ENCODE results near the gene CRACR2A. TPM values are rescaled to one million over a fixed set of nuclear protein-coding genes. Genes with fewer than 3 reads are reported as not detected.

Gene CRACR2A
- total RNA-seq, 1 experiment from 2014 or later, result 0.92 TPM

DNA sequence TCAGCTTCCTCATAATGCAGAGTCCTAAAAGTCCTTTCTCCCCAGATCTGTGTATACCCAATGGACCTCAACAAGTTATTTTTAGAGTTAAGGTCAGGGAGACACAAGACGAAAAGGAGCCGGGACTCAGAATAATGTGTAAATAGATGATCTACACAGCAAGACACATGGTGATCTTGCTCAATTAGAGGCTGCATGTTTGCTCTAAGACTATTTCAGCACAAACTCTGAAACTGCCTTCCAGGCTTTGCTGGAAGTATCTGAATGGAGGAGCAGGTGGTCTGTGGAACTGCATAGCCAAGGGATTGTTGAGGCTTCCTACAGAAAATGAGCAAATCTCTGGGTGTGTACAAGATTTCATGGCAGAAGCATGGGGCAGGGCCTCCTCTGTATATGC is 80.8 kb downstream of the CRACR2A start:
- no peaks in the 10 kb centered on the region for H3K9me3 ChIP-seq (ENCODE audit: control insufficient read depth, insufficient read depth, low read depth, low read length)
- TF ChIP-seq, protein P1, sequence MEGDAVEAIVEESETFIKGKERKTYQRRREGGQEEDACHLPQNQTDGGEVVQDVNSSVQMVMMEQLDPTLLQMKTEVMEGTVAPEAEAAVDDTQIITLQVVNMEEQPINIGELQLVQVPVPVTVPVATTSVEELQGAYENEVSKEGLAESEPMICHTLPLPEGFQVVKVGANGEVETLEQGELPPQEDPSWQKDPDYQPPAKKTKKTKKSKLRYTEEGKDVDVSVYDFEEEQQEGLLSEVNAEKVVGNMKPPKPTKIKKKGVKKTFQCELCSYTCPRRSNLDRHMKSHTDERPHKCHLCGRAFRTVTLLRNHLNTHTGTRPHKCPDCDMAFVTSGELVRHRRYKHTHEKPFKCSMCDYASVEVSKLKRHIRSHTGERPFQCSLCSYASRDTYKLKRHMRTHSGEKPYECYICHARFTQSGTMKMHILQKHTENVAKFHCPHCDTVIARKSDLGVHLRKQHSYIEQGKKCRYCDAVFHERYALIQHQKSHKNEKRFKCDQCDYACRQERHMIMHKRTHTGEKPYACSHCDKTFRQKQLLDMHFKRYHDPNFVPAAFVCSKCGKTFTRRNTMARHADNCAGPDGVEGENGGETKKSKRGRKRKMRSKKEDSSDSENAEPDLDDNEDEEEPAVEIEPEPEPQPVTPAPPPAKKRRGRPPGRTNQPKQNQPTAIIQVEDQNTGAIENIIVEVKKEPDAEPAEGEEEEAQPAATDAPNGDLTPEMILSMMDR (IDR thresholded peaks at IDR 0.05), result no peak
- TF ChIP-seq TCF7L2 (IDR thresholded peaks at IDR 0.05; ENCODE audit: low read depth, low read length) (no peak), SIN3A (IDR thresholded peaks at IDR 0.05; ENCODE audit: borderline replicate concordance, insufficient read depth, low read depth, low read length) (no peak), POLR2AphosphoS5 (IDR thresholded peaks at IDR 0.05; ENCODE audit: low read depth, low read length) (no peak)
- TF ChIP-seq, protein P2, sequence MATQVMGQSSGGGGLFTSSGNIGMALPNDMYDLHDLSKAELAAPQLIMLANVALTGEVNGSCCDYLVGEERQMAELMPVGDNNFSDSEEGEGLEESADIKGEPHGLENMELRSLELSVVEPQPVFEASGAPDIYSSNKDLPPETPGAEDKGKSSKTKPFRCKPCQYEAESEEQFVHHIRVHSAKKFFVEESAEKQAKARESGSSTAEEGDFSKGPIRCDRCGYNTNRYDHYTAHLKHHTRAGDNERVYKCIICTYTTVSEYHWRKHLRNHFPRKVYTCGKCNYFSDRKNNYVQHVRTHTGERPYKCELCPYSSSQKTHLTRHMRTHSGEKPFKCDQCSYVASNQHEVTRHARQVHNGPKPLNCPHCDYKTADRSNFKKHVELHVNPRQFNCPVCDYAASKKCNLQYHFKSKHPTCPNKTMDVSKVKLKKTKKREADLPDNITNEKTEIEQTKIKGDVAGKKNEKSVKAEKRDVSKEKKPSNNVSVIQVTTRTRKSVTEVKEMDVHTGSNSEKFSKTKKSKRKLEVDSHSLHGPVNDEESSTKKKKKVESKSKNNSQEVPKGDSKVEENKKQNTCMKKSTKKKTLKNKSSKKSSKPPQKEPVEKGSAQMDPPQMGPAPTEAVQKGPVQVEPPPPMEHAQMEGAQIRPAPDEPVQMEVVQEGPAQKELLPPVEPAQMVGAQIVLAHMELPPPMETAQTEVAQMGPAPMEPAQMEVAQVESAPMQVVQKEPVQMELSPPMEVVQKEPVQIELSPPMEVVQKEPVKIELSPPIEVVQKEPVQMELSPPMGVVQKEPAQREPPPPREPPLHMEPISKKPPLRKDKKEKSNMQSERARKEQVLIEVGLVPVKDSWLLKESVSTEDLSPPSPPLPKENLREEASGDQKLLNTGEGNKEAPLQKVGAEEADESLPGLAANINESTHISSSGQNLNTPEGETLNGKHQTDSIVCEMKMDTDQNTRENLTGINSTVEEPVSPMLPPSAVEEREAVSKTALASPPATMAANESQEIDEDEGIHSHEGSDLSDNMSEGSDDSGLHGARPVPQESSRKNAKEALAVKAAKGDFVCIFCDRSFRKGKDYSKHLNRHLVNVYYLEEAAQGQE (IDR thresholded peaks at IDR 0.05; ENCODE audit: insufficient read depth in 1 of 2, low read depth in 2 of 2, low read length in 1 of 2), result no peak
- ATAC-seq (no peak), DNase-seq (ENCODE audit: low read depth, low spot score) (no peak)
- intact Hi-C loops (cut with micrococcal nuclease; ENCODE audit: unreplicated experiment) (no loop called here), in situ Hi-C loops (cut with HindIII; ENCODE audit: low pct_unique_long_range_greater_than_20kb, low sequenced_read_pairs) (no loop called here)
- ChIA-PET POLR2A (no interaction called here), CTCF (no interaction called here)
- H3K27ac ChIP-seq (ENCODE audit: low read length), result no peak overlapping the region
- H3K4me1 ChIP-seq (ENCODE audit: control insufficient read depth, insufficient read depth, low read length), result no peaks in the 10 kb centered on the region
- no peak overlapping the region for H3K4me3 ChIP-seq (ENCODE audit: low read depth in 2 of 2, low read length in 2 of 2)
- no peaks in the 10 kb centered on the region for H3K36me3 ChIP-seq (ENCODE audit: control insufficient read depth, insufficient read depth, low read length)
- no TSS peak for BruUV-seq (replicated peaks)
- H3K27me3 ChIP-seq (ENCODE audit: control insufficient read depth, insufficient read depth, low read length), result no peaks in the 10 kb centered on the region

DNA sequence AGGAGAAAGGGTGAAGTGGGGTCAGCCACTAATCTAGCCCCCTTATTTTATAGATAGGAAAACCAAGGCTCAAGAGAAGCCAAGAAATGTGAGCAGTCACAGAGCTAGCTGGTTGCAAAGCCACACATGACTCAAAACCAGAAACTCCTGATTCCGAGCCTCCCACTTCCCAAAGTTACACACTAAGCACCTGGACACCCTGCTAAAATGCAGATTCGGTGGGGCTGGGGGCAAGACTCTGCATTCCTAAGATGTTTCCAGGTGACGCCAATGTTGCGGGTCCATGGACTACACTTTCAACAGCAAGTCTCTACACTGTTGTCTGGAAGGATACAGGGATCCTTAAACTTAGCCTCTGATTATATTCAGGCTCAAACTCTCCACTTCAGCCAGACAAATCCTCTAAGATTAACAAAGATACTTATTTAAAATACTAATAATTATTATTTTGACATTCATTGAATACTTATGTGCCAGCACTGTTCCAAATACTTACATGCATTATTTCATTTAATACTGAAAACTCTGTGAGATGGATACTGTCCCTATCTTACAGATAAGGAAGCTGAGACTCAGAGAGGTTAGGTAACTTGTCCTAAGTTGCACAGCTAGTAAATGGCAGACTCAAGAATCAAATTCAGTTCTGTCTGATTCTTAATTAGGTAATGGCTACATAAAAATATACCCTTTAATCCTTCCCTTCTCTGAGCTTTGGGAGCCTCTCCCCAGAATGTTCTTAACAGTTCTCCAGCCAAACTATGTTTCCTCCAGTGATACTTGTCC is 81.4 kb downstream of the CRACR2A start:
- Histone ChIP-seq H3K9me3 (ENCODE audit: control insufficient read depth, insufficient read depth, low read depth, low read length) (no peaks in the 10 kb centered on the region), H3K27ac (ENCODE audit: low read length) (no peak overlapping the region), H3K27me3 (ENCODE audit: control insufficient read depth, insufficient read depth, low read length) (no peaks in the 10 kb centered on the region), H3K4me1 (ENCODE audit: control insufficient read depth, insufficient read depth, low read length) (no peaks in the 10 kb centered on the region), H3K4me3 (ENCODE audit: low read depth in 2 of 2, low read length in 2 of 2) (no peak overlapping the region), H3K36me3 (ENCODE audit: control insufficient read depth, insufficient read depth, low read length) (no peaks in the 10 kb centered on the region)
- intact Hi-C loops (cut with micrococcal nuclease; ENCODE audit: unreplicated experiment) (no loop called here), in situ Hi-C loops (cut with HindIII; ENCODE audit: low pct_unique_long_range_greater_than_20kb, low sequenced_read_pairs) (no loop called here)
- no peak for DNase-seq (ENCODE audit: low read depth, low spot score)
- TF ChIP-seq TCF7L2 (IDR thresholded peaks at IDR 0.05; ENCODE audit: low read depth, low read length) (no peak), POLR2AphosphoS5 (IDR thresholded peaks at IDR 0.05; ENCODE audit: low read depth, low read length) (no peak), SIN3A (IDR thresholded peaks at IDR 0.05; ENCODE audit: borderline replicate concordance, insufficient read depth, low read depth, low read length) (no peak)
- ATAC-seq, result no peak
- no TSS peak for BruUV-seq (replicated peaks)
- ChIA-PET POLR2A (no interaction called here), CTCF (no interaction called here)

- DNase-seq (ENCODE audit: low read depth, low spot score) (no peak), ATAC-seq (no peak)
- intact Hi-C loops (cut with micrococcal nuclease; ENCODE audit: unreplicated experiment) (no loop called here), in situ Hi-C loops (cut with HindIII; ENCODE audit: low pct_unique_long_range_greater_than_20kb, low sequenced_read_pairs) (no loop called here)
- H3K4me1 ChIP-seq (ENCODE audit: control insufficient read depth, insufficient read depth, low read length), result no peaks in the 10 kb centered on the region
- ChIA-PET POLR2A (no interaction called here), CTCF (no interaction called here)
- H3K27ac ChIP-seq (ENCODE audit: low read length), result no peak overlapping the region
- no peaks in the 10 kb centered on the region for H3K9me3 ChIP-seq (ENCODE audit: control insufficient read depth, insufficient read depth, low read depth, low read length)
- no TSS peak for BruUV-seq (replicated peaks)
- H3K4me3 ChIP-seq (ENCODE audit: low read depth in 2 of 2, low read length in 2 of 2), result no peak overlapping the region
- H3K27me3 ChIP-seq (ENCODE audit: control insufficient read depth, insufficient read depth, low read length), result no peaks in the 10 kb centered on the region
- TF ChIP-seq, protein P1 (IDR thresholded peaks at IDR 0.05), result no peak
- TF ChIP-seq POLR2AphosphoS5 (IDR thresholded peaks at IDR 0.05; ENCODE audit: low read depth, low read length) (no peak), SIN3A (IDR thresholded peaks at IDR 0.05; ENCODE audit: borderline replicate concordance, insufficient read depth, low read depth, low read length) (no peak), TCF7L2 (IDR thresholded peaks at IDR 0.05; ENCODE audit: low read depth, low read length) (no peak)
- TF ChIP-seq, protein P2 (IDR thresholded peaks at IDR 0.05; ENCODE audit: insufficient read depth in 1 of 2, low read depth in 2 of 2, low read length in 1 of 2), result no peak
- H3K36me3 ChIP-seq (ENCODE audit: control insufficient read depth, insufficient read depth, low read length), result no peaks in the 10 kb centered on the region
These were observed 82.8 kb downstream of the CRACR2A start for GRCh38 chr12:3670083-3670620.

Data from Panc1 (cell line).